ENCODE data around the gene FBXO42. TPM values are rescaled to one million over a fixed set of nuclear protein-coding genes. Genes with fewer than 3 reads are reported as not detected.

The FBXO42 gene
- total RNA-seq (2022) (21.9 and 24.9 TPM in 2 replicates), Bru-seq, nascent RNA (percentile 81 among the genes with signal in this experiment), BruChase-seq, experiment 1, labeled RNA remaining after a 6-hour chase (percentile 82 among the genes with signal in this experiment), BruChase-seq, experiment 2, labeled RNA remaining after a 2-hour chase (percentile 82 among the genes with signal in this experiment)
- long read RNA-seq, full-length matches to known transcripts: 46 of 111 reads
- long read RNA-seq, partial matches to known transcripts: 7 of 111 reads
- long read RNA-seq, other reads (novel, unspliced or antisense): 58 of 111 reads

- peak within 1 kb of the TSS; percentile 87 for H3K4me3 Mint-ChIP-seq (ENCODE audit: unreplicated experiment)
- POLR2A ChIA-PET: interaction anchor here (0.5 to 4.2 kb wide), 27 partner anchors 9 to 737 kb away, joined by 3 to 51 read pairs (median 5); partner anchors contain the start of genes CPLANE2, NECAP2 and SZRD1
- intact Hi-C loops (cut with micrococcal nuclease): loop anchor here (5.0 kb wide), 1 partner anchor 60 kb away; no protein-coding TSS in a partner anchor
- peak; percentile 89 for DNase-seq (ENCODE audit: unreplicated experiment)
- no peaks in the 10 kb centered on the region for H3K27me3 Mint-ChIP-seq (ENCODE audit: insufficient read depth, unreplicated experiment)
- BruUV-seq (replicated peaks): no TSS peak
- H3K36me3 Mint-ChIP-seq (ENCODE audit: insufficient read depth, unreplicated experiment): no peaks in the 10 kb centered on the region
- H3K9me3 Mint-ChIP-seq (ENCODE audit: unreplicated experiment): no peaks in the 10 kb centered on the region
- H3K27ac Mint-ChIP-seq (ENCODE audit: low read depth, unreplicated experiment): peak within 1 kb of the TSS; percentile 84
- H3K4me1 Mint-ChIP-seq (ENCODE audit: insufficient read depth, unreplicated experiment): peaks cover 16% of the 10 kb centered on the region
- peak; percentile 29 for TF ChIP-seq CTCF (IDR thresholded peaks at IDR 0.05; ENCODE audit: unreplicated experiment)
- CTCF ChIA-PET: interaction anchor here (0.6 to 2.4 kb wide), 10 partner anchors 11 to 337 kb away, joined by 3 to 24 read pairs (median 4); no protein-coding TSS in a partner anchor
Measured at GRCh38 chr1:16351994-16352841, at the start of gene FBXO42. Gene FBXO42, minus strand, starts transcription at chr1:16352480. Its CDS starts 37,062 bp downstream, at chr1:16315418.

- ChIA-PET CTCF (no interaction called here), POLR2A (interaction anchor here (0.8 to 1.3 kb wide), 2 partner anchors 12 to 46 kb away, joined by 3 read pairs; partner anchors contain the start of gene FBXO42)
- peaks cover 10% of the 10 kb centered on the region for H3K4me1 Mint-ChIP-seq (ENCODE audit: insufficient read depth, unreplicated experiment)
- peaks cover 35% of the 10 kb centered on the region for H3K36me3 Mint-ChIP-seq (ENCODE audit: insufficient read depth, unreplicated experiment)
- DNase-seq (ENCODE audit: unreplicated experiment): no peak
- intact Hi-C loops (cut with micrococcal nuclease): no loop called here
- no peaks in the 10 kb centered on the region for H3K27me3 Mint-ChIP-seq (ENCODE audit: insufficient read depth, unreplicated experiment)
- no peak overlapping the region for H3K27ac Mint-ChIP-seq (ENCODE audit: low read depth, unreplicated experiment)
- no peak overlapping the region for H3K4me3 Mint-ChIP-seq (ENCODE audit: unreplicated experiment)
- H3K9me3 Mint-ChIP-seq (ENCODE audit: unreplicated experiment): no peaks in the 10 kb centered on the region
- no TSS peak for BruUV-seq (replicated peaks)
- no peak for TF ChIP-seq CTCF (IDR thresholded peaks at IDR 0.05; ENCODE audit: unreplicated experiment)
Measured at GRCh38 chr1:16398371-16398953, 46.2 kb upstream of the FBXO42 start.

- no TSS peak for BruUV-seq (replicated peaks)
- no peaks in the 10 kb centered on the region for H3K27me3 Mint-ChIP-seq (ENCODE audit: insufficient read depth, unreplicated experiment)
- ChIA-PET POLR2A (interaction anchor here (0.6 to 1.9 kb wide), 6 partner anchors 10 to 1006 kb away, joined by 3 to 17 read pairs (median 6); partner anchors contain the start of genes FBXO42, NECAP2 and SZRD1), CTCF (no interaction called here)
- intact Hi-C loops (cut with micrococcal nuclease): no loop called here
- no peak for TF ChIP-seq CTCF (IDR thresholded peaks at IDR 0.05; ENCODE audit: unreplicated experiment)
- no peaks in the 10 kb centered on the region for H3K9me3 Mint-ChIP-seq (ENCODE audit: unreplicated experiment)
- H3K27ac Mint-ChIP-seq (ENCODE audit: low read depth, unreplicated experiment): peak overlapping the region; percentile 88
- H3K4me1 Mint-ChIP-seq (ENCODE audit: insufficient read depth, unreplicated experiment): peaks cover 20% of the 10 kb centered on the region
- DNase-seq (ENCODE audit: unreplicated experiment): no peak
- H3K36me3 Mint-ChIP-seq (ENCODE audit: insufficient read depth, unreplicated experiment): peaks cover 35% of the 10 kb centered on the region
- H3K4me3 Mint-ChIP-seq (ENCODE audit: unreplicated experiment): no peak overlapping the region
Measured at GRCh38 chr1:16397120-16397519, 44.8 kb upstream of the FBXO42 start.
